ENCODE results near the gene MAP3K4.

DNA sequence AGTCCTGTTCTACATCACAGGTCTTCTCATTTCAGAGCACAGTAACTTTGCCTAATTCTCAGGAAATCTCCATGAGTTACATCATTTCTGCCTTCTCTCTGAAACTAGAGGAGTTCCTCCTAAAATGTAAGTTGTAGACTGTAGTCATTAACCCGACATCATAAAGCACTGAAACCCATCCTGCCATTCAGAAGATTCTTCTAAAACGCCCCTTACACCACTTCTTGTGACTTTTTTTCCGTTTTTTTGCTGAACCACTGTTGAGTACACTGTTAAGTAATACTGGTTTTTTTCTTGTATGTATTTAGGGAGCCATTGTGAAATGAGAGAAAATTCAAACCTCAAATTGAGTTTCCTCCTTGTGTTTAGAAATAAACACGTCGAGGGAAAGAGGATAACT is 117.3 kb downstream of the MAP3K4 start:
- no peak for TF ChIP-seq EZH2 (IDR thresholded peaks at IDR 0.05)
- TF ChIP-seq POLR2AphosphoS5 (IDR thresholded peaks at IDR 0.05; ENCODE audit: borderline replicate concordance, low read depth, low read length) = no peak
- no peak for TF ChIP-seq FOXP2 (optimal IDR thresholded peaks at IDR 0.05; ENCODE audit: control extremely low read depth, extremely low read length, insufficient read depth)
